Transverse colon (tissue), 4 donors: ENCODE results near the gene ZFC3H1.

Source experiments
- CTCF ChIP-seq, 5 experiments: fragments of 200-600 bp in 3 of 5; fragments of 450-650 bp in 2 of 5; sonication (generic) in 3 of 5; IDR thresholded peaks; 1 replicate in 2 of 5; 2 replicates in 3 of 5; pipeline ENCODE4 v1.5.1; 2016 to 2017; ENCODE audit warnings: antibody characterized with exemption in 5 of 5, inconsistent platforms in 3 of 5, mild to moderate bottlenecking in 2 of 5, moderate library complexity in 1 of 5
- EP300 ChIP-seq: sonication (generic); formaldehyde crosslinking; IDR thresholded peaks from one replicate; pipeline ENCODE4 v1.6.1; 2017; ENCODE audit warnings: antibody characterized with exemption, low read depth
- POLR2A ChIP-seq: fragments of 450-650 bp; IDR thresholded peaks from one replicate; pipeline ENCODE4 v1.6.1; 2016; ENCODE audit warnings: antibody characterized with exemption, mild to moderate bottlenecking, moderate library complexity
- POLR2AphosphoS5 ChIP-seq, 3 donors: sonication (generic); formaldehyde crosslinking; IDR thresholded peaks; one replicate each; pipeline ENCODE4 v1.6.1; 2016; ENCODE audit warnings: antibody characterized with exemption in 3 of 3

GRCh38 chr12:71594214-71594948 is 69.3 kb downstream of the ZFC3H1 start:
- TF ChIP-seq EP300 = no peak
- no peak for TF ChIP-seq CTCF (IDR thresholded peaks at IDR 0.05)
- TF ChIP-seq POLR2A = no peak
- TF ChIP-seq POLR2AphosphoS5 (IDR thresholded peaks at IDR 0.05) = no peak
